Panc1 (cell line): ENCODE data around the gene FA2H. TPM values are rescaled to one million over a fixed set of nuclear protein-coding genes. Genes with fewer than 3 reads are reported as not detected.

Experiments
- ATAC-seq: fragments of 200-7000 bp; cut with Tn5 transposase; 2 replicates; pipeline ENCODE4 v1.9.1; 2020; ENCODE audit warnings: mild to moderate bottlenecking, moderate library complexity
- BruUV-seq: library from RNA; stranded (reverse); fragments of 400-500 nt; replicated peaks from 2 replicates; lab custom pipeline; 2021; lab: Mats Ljungman, UMichigan
- CTCF ChIA-PET: fragments of 300-600 bp; sonication (Branson Sonifier 250); formaldehyde crosslinking; loops from one replicate; lab custom pipeline; 2022; ENCODE audit warnings: antibody characterized with exemption; lab: Charles Lee
- POLR2A ChIA-PET: fragments of 300-600 bp; sonication (Branson Sonifier 250); formaldehyde crosslinking; loops from one replicate; lab custom pipeline; 2022; ENCODE audit warnings: antibody characterized with exemption; lab: Charles Lee
- DNase-seq: peaks from one replicate; pipeline ENCODE4 v3.0.0-alpha.2; 2010; ENCODE audit warnings: low read depth, low spot score
- H3K27ac ChIP-seq: 2 replicates; pipeline ENCODE4 v1.5.1; 2011; ENCODE audit warnings: mild to moderate bottlenecking, low read length, inconsistent platforms
- H3K27me3 ChIP-seq: fragments of 200-500 bp; sonication (Bioruptor generic); 2 replicates; pipeline ENCODE4 v1.6.0; 2014; ENCODE audit warnings: low read length, inconsistent platforms; ENCODE audit not compliant: control insufficient read depth, insufficient read depth
- H3K36me3 ChIP-seq: fragments of 200-500 bp; sonication (Bioruptor generic); 2 replicates; pipeline ENCODE4 v1.5.1; 2014; ENCODE audit warnings: inconsistent platforms, mild to moderate bottlenecking, low read length, moderate library complexity; ENCODE audit not compliant: control insufficient read depth, insufficient read depth
- H3K4me1 ChIP-seq: 2 replicates; pipeline ENCODE4 v1.5.1; 2011; ENCODE audit warnings: inconsistent platforms, mild to moderate bottlenecking, low read length, moderate library complexity; ENCODE audit not compliant: control insufficient read depth, insufficient read depth
- H3K4me3 ChIP-seq, 2 experiments: 2 replicates each; pipeline ENCODE4 v1.5.1; 2011 to 2012; ENCODE audit warnings: low read depth in 2 of 2, low read length in 2 of 2, mild to moderate bottlenecking in 2 of 2, inconsistent platforms in 1 of 2, moderate library complexity in 1 of 2
- H3K9me3 ChIP-seq: fragments of 200-500 bp; sonication (Bioruptor generic); 2 replicates; pipeline ENCODE4 v1.5.1; 2014; ENCODE audit warnings: low read depth, mild to moderate bottlenecking, inconsistent platforms, low read length, moderate library complexity; ENCODE audit not compliant: control insufficient read depth, insufficient read depth
- CTCF ChIP-seq: fragments of 450-650 bp; IDR thresholded peaks from 2 replicates; pipeline ENCODE4 v1.5.1; 2017; ENCODE audit warnings: mild to moderate bottlenecking
- POLR2AphosphoS5 ChIP-seq: IDR thresholded peaks from 2 replicates; pipeline ENCODE4 v1.6.1; 2012; ENCODE audit warnings: mild to moderate bottlenecking, low read depth, low read length, moderate library complexity
- SIN3A ChIP-seq: IDR thresholded peaks from 2 replicates; pipeline ENCODE4 v1.6.1; 2012; ENCODE audit warnings: low read depth, mild to moderate bottlenecking, low read length, moderate library complexity, borderline replicate concordance; ENCODE audit not compliant: insufficient read depth
- TCF7L2 ChIP-seq: IDR thresholded peaks from 2 replicates; pipeline ENCODE4 v1.6.1; 2011; ENCODE audit warnings: mild to moderate bottlenecking, low read depth, low read length, inconsistent platforms
- in situ Hi-C: cut with HindIII; loops from 2 replicates; pipeline ENCODE4 v1.10.0; 2016; ENCODE audit warnings: low sequenced_read_pairs, low pct_unique_long_range_greater_than_20kb
- intact Hi-C: fragments of 100-400 bp; cut with micrococcal nuclease; formaldehyde crosslinking; loops from one replicate; pipeline ENCODE4 v1.10.0; 2022; ENCODE audit not compliant: unreplicated experiment
- total RNA-seq: library from RNA; stranded (reverse); gene quantifications from one replicate; pipeline ENCODE4 v1.2.1, GENCODE V29; 2021; ENCODE audit not compliant: unreplicated experiment
- TF ChIP-seq, protein P1 (sequence below), 2 experiments: IDR thresholded peaks; 2 replicates each; pipeline ENCODE4 v1.6.1; 2011 to 2012; ENCODE audit warnings: low read depth in 2 of 2, control low read depth in 1 of 2, low read length in 1 of 2, mild to moderate bottlenecking in 1 of 2, moderate library complexity in 1 of 2; ENCODE audit not compliant: insufficient read depth in 1 of 2

Gene FA2H
- total RNA-seq, 1 experiment from 2014 or later: 0.15 TPM

DNA sequence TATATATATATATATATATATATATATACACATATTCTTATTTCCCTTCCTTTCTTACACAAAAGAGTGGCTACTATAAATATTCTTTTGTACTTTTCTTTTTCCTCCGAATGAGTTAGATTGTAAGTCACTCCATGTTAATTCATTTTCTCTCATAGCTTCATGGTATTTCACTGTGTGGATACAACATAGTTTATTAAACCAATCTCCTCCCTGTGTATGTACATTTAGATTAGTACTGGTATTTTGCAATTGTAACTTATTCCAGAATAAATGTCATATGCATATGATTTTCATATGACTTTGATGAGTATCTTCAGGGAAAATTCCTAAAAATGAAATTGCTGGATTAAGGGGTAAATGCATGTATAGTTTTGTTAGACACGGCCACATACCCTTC is 20.0 kb upstream of the FA2H start:
- peaks cover 4% of the 10 kb centered on the region; the same call in 1 of the 2 replicates for H3K27me3 ChIP-seq
- no TSS peak for BruUV-seq
- in situ Hi-C loops: no loop called here
- H3K4me1 ChIP-seq: no peaks in the 10 kb centered on the region
- no peak overlapping the region for H3K27ac ChIP-seq
- DNase-seq: no peak
- POLR2A ChIA-PET: no interaction called here
- no peak overlapping the region for H3K4me3 ChIP-seq
- TF ChIP-seq TCF7L2: no peak
- TF ChIP-seq CTCF: no peak
- TF ChIP-seq POLR2AphosphoS5: no peak
- TF ChIP-seq, protein P1, sequence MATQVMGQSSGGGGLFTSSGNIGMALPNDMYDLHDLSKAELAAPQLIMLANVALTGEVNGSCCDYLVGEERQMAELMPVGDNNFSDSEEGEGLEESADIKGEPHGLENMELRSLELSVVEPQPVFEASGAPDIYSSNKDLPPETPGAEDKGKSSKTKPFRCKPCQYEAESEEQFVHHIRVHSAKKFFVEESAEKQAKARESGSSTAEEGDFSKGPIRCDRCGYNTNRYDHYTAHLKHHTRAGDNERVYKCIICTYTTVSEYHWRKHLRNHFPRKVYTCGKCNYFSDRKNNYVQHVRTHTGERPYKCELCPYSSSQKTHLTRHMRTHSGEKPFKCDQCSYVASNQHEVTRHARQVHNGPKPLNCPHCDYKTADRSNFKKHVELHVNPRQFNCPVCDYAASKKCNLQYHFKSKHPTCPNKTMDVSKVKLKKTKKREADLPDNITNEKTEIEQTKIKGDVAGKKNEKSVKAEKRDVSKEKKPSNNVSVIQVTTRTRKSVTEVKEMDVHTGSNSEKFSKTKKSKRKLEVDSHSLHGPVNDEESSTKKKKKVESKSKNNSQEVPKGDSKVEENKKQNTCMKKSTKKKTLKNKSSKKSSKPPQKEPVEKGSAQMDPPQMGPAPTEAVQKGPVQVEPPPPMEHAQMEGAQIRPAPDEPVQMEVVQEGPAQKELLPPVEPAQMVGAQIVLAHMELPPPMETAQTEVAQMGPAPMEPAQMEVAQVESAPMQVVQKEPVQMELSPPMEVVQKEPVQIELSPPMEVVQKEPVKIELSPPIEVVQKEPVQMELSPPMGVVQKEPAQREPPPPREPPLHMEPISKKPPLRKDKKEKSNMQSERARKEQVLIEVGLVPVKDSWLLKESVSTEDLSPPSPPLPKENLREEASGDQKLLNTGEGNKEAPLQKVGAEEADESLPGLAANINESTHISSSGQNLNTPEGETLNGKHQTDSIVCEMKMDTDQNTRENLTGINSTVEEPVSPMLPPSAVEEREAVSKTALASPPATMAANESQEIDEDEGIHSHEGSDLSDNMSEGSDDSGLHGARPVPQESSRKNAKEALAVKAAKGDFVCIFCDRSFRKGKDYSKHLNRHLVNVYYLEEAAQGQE (IDR thresholded peaks at IDR 0.05; ENCODE audit: insufficient read depth in 1 of 2, low read depth in 2 of 2, low read length in 1 of 2): no peak
- no peak for TF ChIP-seq SIN3A
- ATAC-seq: no peak
- no peaks in the 10 kb centered on the region for H3K9me3 ChIP-seq
- H3K36me3 ChIP-seq: no peaks in the 10 kb centered on the region
- intact Hi-C loops: no loop called here
- CTCF ChIA-PET: no interaction called here

GRCh38 chr16:74793571-74793970 is 19.0 kb upstream of the FA2H start:
- ATAC-seq (no peak), DNase-seq (no peak)
- TF ChIP-seq CTCF (no peak), TCF7L2 (no peak), POLR2AphosphoS5 (no peak), SIN3A (no peak)
- TF ChIP-seq, protein P1 (IDR thresholded peaks at IDR 0.05; ENCODE audit: insufficient read depth in 1 of 2, low read depth in 2 of 2, low read length in 1 of 2): no peak
- no peaks in the 10 kb centered on the region for H3K4me1 ChIP-seq
- no peak overlapping the region for H3K27ac ChIP-seq
- H3K9me3 ChIP-seq: no peaks in the 10 kb centered on the region
- CTCF ChIA-PET: no interaction called here
- intact Hi-C loops (no loop called here), in situ Hi-C loops (no loop called here)
- H3K27me3 ChIP-seq: peaks cover 4% of the 10 kb centered on the region; the same call in 1 of the 2 replicates
- no peaks in the 10 kb centered on the region for H3K36me3 ChIP-seq
- POLR2A ChIA-PET: no interaction called here
- BruUV-seq: no TSS peak
- no peak overlapping the region for H3K4me3 ChIP-seq
